ENCODE data around the gene SUMO2. TPM values are rescaled to one million over a fixed set of nuclear protein-coding genes. Genes with fewer than 3 reads are reported as not detected.
A peak's percentile ranks its signal among the peaks of the same experiment; 100 is the strongest.

SUMO2 gene
- total and polyA plus RNA-seq, 8 donors, result 10.7 to 141 (median 62.7) TPM

- intact Hi-C loops (cut with DNase I; ENCODE audit: low total_unique reads), result no loop called here
- no peak for DNase-seq
- 48 to 85% (median 80%) methylated on average over 4 of the region's 4 CpGs for WGBS, 5 donors
- Histone ChIP-seq H3K27me3 (no peaks in the 10 kb centered on the region), H3K4me3 (no peak overlapping the region), H3K36me3 (peaks cover 71 to 96% (median 96%) of the 10 kb centered on the region in 4 donors), H3K4me1 (peaks cover 0 to 11% (median 2%) of the 10 kb centered on the region in 4 donors), H3K27ac (peak overlapping the region in 4 of 5 donors; percentile 20 to 54 (median 32)), H3K9me3 (no peaks in the 10 kb centered on the region)
- TF ChIP-seq POLR2AphosphoS5 (IDR thresholded peaks at IDR 0.05) (no peak), POLR2A (IDR thresholded peaks at IDR 0.05) (no peak)
Measured at GRCh38 chr17:75228847-75229246, 46.1 kb upstream of the SUMO2 start.

DNA sequence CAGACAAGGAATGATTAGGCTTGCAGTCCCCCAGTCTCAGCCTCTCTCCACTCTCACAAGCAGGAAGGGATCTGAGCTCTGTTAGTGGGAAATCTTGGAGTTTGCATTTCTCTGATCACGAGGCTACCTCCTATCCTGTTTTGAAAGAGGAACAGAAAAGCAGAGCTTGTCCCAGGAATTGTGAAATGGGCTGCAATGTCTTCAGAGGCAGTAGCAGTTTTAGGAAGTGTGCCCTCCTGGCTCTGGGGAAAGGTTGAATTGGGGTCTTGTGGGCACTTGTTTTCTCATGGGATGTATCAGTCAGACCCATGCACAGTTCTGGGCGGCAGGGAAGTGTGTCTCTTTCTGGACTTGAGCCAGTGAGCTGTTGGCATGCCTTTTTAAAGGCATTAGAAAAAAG is 45.5 kb upstream of the SUMO2 start:
- Histone ChIP-seq H3K4me3 (no peak overlapping the region), H3K36me3 (peaks cover 69 to 96% (median 96%) of the 10 kb centered on the region in 4 donors), H3K4me1 (peaks cover 0 to 11% (median 2%) of the 10 kb centered on the region in 4 donors), H3K27me3 (no peaks in the 10 kb centered on the region), H3K27ac (peak overlapping the region in 4 of 5 donors; percentile 20 to 54 (median 32)), H3K9me3 (no peaks in the 10 kb centered on the region)
- intact Hi-C loops (cut with DNase I; ENCODE audit: low total_unique reads), result no loop called here
- WGBS, 5 donors, result 38 to 64% (median 48%) methylated on average over 2 of the region's 2 CpGs
- TF ChIP-seq, protein P1, sequence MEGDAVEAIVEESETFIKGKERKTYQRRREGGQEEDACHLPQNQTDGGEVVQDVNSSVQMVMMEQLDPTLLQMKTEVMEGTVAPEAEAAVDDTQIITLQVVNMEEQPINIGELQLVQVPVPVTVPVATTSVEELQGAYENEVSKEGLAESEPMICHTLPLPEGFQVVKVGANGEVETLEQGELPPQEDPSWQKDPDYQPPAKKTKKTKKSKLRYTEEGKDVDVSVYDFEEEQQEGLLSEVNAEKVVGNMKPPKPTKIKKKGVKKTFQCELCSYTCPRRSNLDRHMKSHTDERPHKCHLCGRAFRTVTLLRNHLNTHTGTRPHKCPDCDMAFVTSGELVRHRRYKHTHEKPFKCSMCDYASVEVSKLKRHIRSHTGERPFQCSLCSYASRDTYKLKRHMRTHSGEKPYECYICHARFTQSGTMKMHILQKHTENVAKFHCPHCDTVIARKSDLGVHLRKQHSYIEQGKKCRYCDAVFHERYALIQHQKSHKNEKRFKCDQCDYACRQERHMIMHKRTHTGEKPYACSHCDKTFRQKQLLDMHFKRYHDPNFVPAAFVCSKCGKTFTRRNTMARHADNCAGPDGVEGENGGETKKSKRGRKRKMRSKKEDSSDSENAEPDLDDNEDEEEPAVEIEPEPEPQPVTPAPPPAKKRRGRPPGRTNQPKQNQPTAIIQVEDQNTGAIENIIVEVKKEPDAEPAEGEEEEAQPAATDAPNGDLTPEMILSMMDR (IDR thresholded peaks at IDR 0.05), result no peak
- TF ChIP-seq POLR2AphosphoS5 (IDR thresholded peaks at IDR 0.05), result no peak
- TF ChIP-seq POLR2A (IDR thresholded peaks at IDR 0.05), result no peak
- TF ChIP-seq EP300 (IDR thresholded peaks at IDR 0.05), result no peak
- DNase-seq, result no peak

GRCh38 chr17:75227729-75228128 is 45.0 kb upstream of the SUMO2 start:
- intact Hi-C loops (cut with DNase I; ENCODE audit: low total_unique reads), result no loop called here
- Histone ChIP-seq H3K9me3 (no peaks in the 10 kb centered on the region), H3K4me1 (peaks cover 0 to 11% (median 2%) of the 10 kb centered on the region in 4 donors), H3K4me3 (no peak overlapping the region), H3K27ac (peak overlapping the region in 1 of 5 donors; percentile 48), H3K27me3 (no peaks in the 10 kb centered on the region), H3K36me3 (peaks cover 65 to 96% (median 96%) of the 10 kb centered on the region in 4 donors)
- no peak for DNase-seq
- TF ChIP-seq POLR2A (IDR thresholded peaks at IDR 0.05), result no peak
- TF ChIP-seq, protein P1 (IDR thresholded peaks at IDR 0.05), result no peak
- no peak for TF ChIP-seq POLR2AphosphoS5 (IDR thresholded peaks at IDR 0.05)
- TF ChIP-seq EP300 (IDR thresholded peaks at IDR 0.05), result no peak
- 49 to 66% (median 60%) methylated on average over 5 of the region's 5 CpGs for WGBS, 5 donors

GRCh38 chr17:75225016-75225415 is 42.3 kb upstream of the SUMO2 start:
- TF ChIP-seq POLR2A (IDR thresholded peaks at IDR 0.05), result no peak
- TF ChIP-seq, protein P1 (IDR thresholded peaks at IDR 0.05), result no peak
- TF ChIP-seq POLR2AphosphoS5 (IDR thresholded peaks at IDR 0.05), result no peak
- TF ChIP-seq EP300 (IDR thresholded peaks at IDR 0.05), result no peak
- Histone ChIP-seq H3K27me3 (no peaks in the 10 kb centered on the region), H3K36me3 (peaks cover 44 to 96% (median 92%) of the 10 kb centered on the region in 4 donors), H3K4me1 (peaks cover 0 to 11% (median 2%) of the 10 kb centered on the region in 4 donors), H3K4me3 (no peak overlapping the region), H3K9me3 (no peaks in the 10 kb centered on the region), H3K27ac (no peak overlapping the region)
- 79 to 86% (median 81%) methylated on average over 10 to 14 of the region's 14 CpGs for WGBS, 5 donors
- DNase-seq, result no peak
- intact Hi-C loops (cut with DNase I; ENCODE audit: low total_unique reads), result no loop called here

DNA sequence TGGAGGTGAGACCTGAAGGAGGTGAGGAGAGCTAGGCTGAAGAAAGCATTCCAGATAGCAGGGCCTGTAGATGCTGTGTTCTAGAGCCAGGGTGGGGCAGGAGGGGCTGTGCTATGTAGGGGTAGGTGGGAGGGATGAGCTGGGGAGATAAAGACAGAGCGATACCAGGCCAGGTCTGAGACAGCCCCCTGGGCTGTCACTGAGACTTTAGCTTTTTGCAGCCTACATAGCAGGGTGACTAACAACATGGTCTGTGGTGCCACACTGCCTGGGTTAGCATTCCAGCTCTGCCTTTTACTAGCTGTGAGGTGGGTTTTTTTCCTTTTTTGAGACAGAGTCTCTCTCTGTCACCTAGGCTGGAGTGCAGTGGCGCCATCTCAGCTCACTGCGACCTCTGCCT is 37.1 kb upstream of the SUMO2 start:
- Histone ChIP-seq H3K27me3 (no peaks in the 10 kb centered on the region), H3K4me3 (no peak overlapping the region), H3K27ac (no peak overlapping the region), H3K4me1 (no peaks in the 10 kb centered on the region), H3K36me3 (peaks cover 31 to 100% (median 96%) of the 10 kb centered on the region in 4 donors), H3K9me3 (no peaks in the 10 kb centered on the region)
- TF ChIP-seq POLR2AphosphoS5 (IDR thresholded peaks at IDR 0.05) (no peak), POLR2A (IDR thresholded peaks at IDR 0.05) (no peak), EP300 (IDR thresholded peaks at IDR 0.05) (no peak)
- TF ChIP-seq, protein P1 (IDR thresholded peaks at IDR 0.05), result no peak
- no peak for DNase-seq
- intact Hi-C loops (cut with DNase I; ENCODE audit: low total_unique reads), result no loop called here
- 94 to 100% (median 98%) methylated on average over 3 of the region's 3 CpGs for WGBS, 5 donors

All from stomach (tissue), 9 donors.